HG03558 (cell line): ENCODE results near the gene H6PD.

Experiments
- ATAC-seq: cut with Tn5 transposase; IDR thresholded peaks from one replicate; pipeline ENCODE4 v1.9.1; 2021; ENCODE audit warnings: moderate number of reproducible peaks; ENCODE audit not compliant: unreplicated experiment; ENCODE audit errors: extremely low read depth

The H6PD gene

GRCh38 chr1:9312168-9312720 is 77.7 kb downstream of the H6PD start:
- ATAC-seq = no peak

GRCh38 chr1:9313576-9313975 is 79.0 kb downstream of the H6PD start:
- no peak for ATAC-seq

- ATAC-seq = no peak
Measured at GRCh38 chr1:9314111-9314510, 79.5 kb downstream of the H6PD start.

GRCh38 chr1:9314711-9315379 is 80.3 kb downstream of the H6PD start:
- no peak for ATAC-seq

GRCh38 chr1:9315411-9316079 is 81.0 kb downstream of the H6PD start:
- no peak for ATAC-seq

GRCh38 chr1:9316080-9316444 is 81.5 kb downstream of the H6PD start:
- no peak for ATAC-seq

GRCh38 chr1:9316512-9316911 is 81.9 kb downstream of the H6PD start:
- no peak for ATAC-seq

- no peak for ATAC-seq
Measured at GRCh38 chr1:9317072-9317471, 82.5 kb downstream of the H6PD start.

- no peak for ATAC-seq
Measured at GRCh38 chr1:9317591-9318417, 83.2 kb downstream of the H6PD start.

GRCh38 chr1:9319208-9319788 is 84.7 kb downstream of the H6PD start:
- no peak for ATAC-seq

- ATAC-seq = no peak
Measured at GRCh38 chr1:9319789-9320519, 85.4 kb downstream of the H6PD start.
